Measurements from ENCODE around the gene TMBIM1.

DNA sequence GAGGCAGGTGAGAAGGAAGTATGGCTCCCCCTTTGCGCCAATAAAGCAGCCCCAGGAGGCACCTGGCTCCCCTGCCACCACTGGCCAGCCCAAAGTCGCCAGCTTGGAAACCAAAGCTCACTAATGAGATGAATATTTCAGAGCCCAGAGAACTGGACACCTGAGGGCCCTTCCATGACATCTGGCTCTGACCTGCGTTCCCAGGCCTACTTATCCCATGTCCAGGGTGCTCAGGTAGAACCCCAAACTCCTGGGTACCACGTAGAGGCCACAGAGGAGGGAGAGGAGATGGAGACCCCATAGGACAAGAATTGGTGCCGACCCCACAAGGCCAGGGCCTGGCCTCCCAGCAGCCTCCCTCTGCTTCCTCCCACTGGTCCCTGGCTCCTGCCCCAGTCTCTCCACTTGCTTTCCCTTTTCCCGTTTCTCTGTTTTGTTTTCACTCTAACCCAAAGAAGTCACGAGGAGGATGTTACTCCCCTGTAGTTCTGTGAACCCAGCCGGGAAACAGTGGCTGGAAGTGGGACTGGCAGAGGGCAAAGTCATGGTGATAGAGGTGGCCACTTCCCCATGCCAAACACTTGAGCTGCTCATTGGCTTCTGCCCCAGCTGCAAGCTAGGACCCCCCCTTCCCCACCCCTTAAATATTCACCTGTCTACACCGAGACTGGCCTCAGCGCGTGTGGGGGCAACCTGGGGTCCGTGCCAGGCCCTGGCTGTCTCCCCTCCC is 820 bp downstream of the TMBIM1 start:
- TF ChIP-seq CTCF (IDR thresholded peaks at IDR 0.05; ENCODE audit: low read length) = no peak
- TF ChIP-seq EZH2phosphoT487 (IDR thresholded peaks at IDR 0.05; ENCODE audit: low read length) = no peak

All from MM.1S (cell line).